Upper lobe of right lung (tissue), 1 donor: ENCODE results near the gene MIA2. TPM values are rescaled to one million over a fixed set of nuclear protein-coding genes. Genes with fewer than 3 reads are reported as not detected.
A peak's percentile ranks its signal among the peaks of the same experiment; 100 is the strongest.
"Not testable (repeated sequence)": the region's sequence is repeated elsewhere in the genome, so short reads cannot be mapped to it uniquely, and the experiment has no call there.

Experiments
- ATAC-seq: fragments of 200-7000 bp; cut with Tn5 transposase; one replicate; pipeline ENCODE4 v1.9.1; 2020; ENCODE audit warnings: mild to moderate bottlenecking, moderate library complexity
- DNase-seq: peaks from one replicate; pipeline ENCODE4 v3.0.0-alpha.2; 2020
- H3K27ac ChIP-seq: fragments of 200-600 bp; one replicate; pipeline ENCODE4 v1.8.0; 2022
- H3K27me3 ChIP-seq: fragments of 200-600 bp; one replicate; pipeline ENCODE4 v1.8.0; 2022; ENCODE audit warnings: mild to moderate bottlenecking
- H3K36me3 ChIP-seq: fragments of 200-600 bp; one replicate; pipeline ENCODE4 v1.8.0; 2022
- H3K4me1 ChIP-seq: fragments of 200-600 bp; one replicate; pipeline ENCODE4 v1.8.0; 2022
- H3K4me3 ChIP-seq: fragments of 200-600 bp; one replicate; pipeline ENCODE4 v1.8.0; 2022; ENCODE audit warnings: mild to moderate bottlenecking
- H3K9me3 ChIP-seq: fragments of 200-600 bp; one replicate; pipeline ENCODE4 v1.8.0; 2022
- CTCF ChIP-seq: fragments of 200-600 bp; IDR thresholded peaks from one replicate; pipeline ENCODE4 v1.8.0; 2022; ENCODE audit warnings: antibody characterized with exemption
- intact Hi-C: fragments of 100-400 bp; cut with DNase I; formaldehyde crosslinking; loops from one replicate; pipeline ENCODE4 v1.11.0; 2022
- long read RNA-seq: library from polyadenylated mRNA; unstranded; transcript quantifications from one replicate; pipeline ENCODE4 v2.0.0, GENCODE V29; 2021
- total RNA-seq: library from RNA; stranded (reverse); fragmentation: NEBNext Ultra II Directional; extraction: Animal tissue kit (Norgen Biotek cat#: 25700); gene quantifications from one replicate; pipeline ENCODE4 v1.2.1, GENCODE V29; 2021
- donor health status: DM: no; HTN: yes; CAD: no; lungs with severe emphysema.

The MIA2 gene
- total RNA-seq, result 33.8 TPM
- long read RNA-seq, partial matches to known transcripts, result 3 of 63 reads
- long read RNA-seq, other reads (novel, unspliced or antisense), result 60 of 63 reads

GRCh38 chr14:39233680-39234326, at the start of gene MIA2:
MIA2 (plus strand) TSS chr14:39233915; CDS start chr14:39234115, 200 bp downstream.
- Histone ChIP-seq H3K27ac (peak within 1 kb of the TSS; percentile 21), H3K4me3 (peak within 1 kb of the TSS; percentile 28), H3K4me1 (no peaks in the 10 kb centered on the region), H3K27me3 (no peaks in the 10 kb centered on the region), H3K9me3 (no peaks in the 10 kb centered on the region), H3K36me3 (no peaks in the 10 kb centered on the region)
- ATAC-seq, result peak; percentile 12
- intact Hi-C loops, result no loop called here
- TF ChIP-seq CTCF, result no peak
- DNase-seq, result no peak

DNA sequence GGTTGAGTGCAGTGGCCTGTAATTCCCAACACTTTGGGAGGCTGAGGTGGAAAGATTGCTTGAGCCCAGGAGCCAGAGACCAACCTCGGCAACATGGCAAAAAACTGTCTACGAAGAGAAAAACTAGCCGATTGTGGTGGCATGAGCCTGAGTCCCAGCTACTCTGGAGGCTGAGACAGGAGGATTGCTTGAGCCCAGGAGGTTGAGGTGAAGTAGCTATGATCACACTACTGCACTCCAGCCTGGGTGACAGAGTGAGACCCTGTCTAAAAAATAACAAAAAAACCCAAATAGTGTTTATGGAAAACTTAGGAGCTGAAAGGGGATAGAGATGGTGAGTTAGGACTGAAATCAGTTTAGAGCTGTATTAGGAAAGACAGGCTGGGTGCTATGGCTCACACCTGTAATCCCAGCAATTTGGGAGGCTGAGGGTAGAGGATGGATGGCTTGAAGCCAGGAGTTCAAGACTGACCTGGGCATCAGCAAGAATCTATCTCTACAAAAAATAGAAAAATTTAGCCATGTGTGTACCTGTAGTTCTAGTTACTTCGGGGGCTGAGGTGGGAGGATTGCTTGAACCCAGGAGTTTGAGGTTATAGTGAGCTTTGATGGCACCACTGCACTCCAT, 49.0 kb upstream of the MIA2 start:
- Histone ChIP-seq H3K36me3 (peaks cover 57% of the 10 kb centered on the region), H3K9me3 (no peaks in the 10 kb centered on the region), H3K4me3 (no peak overlapping the region), H3K4me1 (no peaks in the 10 kb centered on the region), H3K27ac (no peak overlapping the region), H3K27me3 (no peaks in the 10 kb centered on the region)
- ATAC-seq (no peak), DNase-seq (no peak)
- TF ChIP-seq CTCF, result no peak
- intact Hi-C loops, result no loop called here

- intact Hi-C loops, result no loop called here
- Histone ChIP-seq H3K4me3 (no peak overlapping the region), H3K27ac (no peak overlapping the region), H3K9me3 (no peaks in the 10 kb centered on the region), H3K36me3 (peaks cover 50% of the 10 kb centered on the region), H3K4me1 (no peaks in the 10 kb centered on the region), H3K27me3 (no peaks in the 10 kb centered on the region)
- ATAC-seq (no peak), DNase-seq (no peak)
- TF ChIP-seq CTCF, result no peak
These were observed 48.3 kb upstream of the MIA2 start for GRCh38 chr14:39185256-39186049.

DNA sequence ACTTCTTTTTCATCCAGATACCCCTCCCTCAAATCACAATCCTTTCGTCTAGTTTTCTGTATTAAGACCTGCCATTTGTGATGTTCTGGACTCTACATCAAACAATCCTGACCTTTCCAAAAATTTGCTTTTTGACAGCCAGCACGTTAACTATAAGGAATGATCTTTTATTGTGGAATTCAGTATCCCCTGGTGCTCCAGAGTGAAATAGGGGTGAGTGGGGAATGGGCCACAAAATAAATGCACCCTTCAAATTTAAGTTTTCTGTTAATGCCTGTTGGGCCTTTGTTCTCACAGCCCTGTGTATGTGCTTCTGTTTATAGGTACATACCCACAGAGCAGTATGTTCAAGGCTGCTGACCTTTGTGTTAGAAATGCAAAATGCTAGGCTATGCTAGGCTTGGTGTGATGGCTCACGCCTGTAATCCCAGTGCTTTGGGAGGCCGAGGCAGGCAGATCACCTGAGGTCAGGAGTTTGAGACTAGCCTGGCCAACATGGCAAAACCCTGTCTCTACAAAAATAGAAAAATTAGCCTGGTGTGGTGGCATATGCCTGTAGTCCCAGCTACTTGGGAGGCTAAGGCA, 46.7 kb upstream of the MIA2 start:
- intact Hi-C loops, result no loop called here
- Histone ChIP-seq H3K27me3 (no peaks in the 10 kb centered on the region), H3K4me1 (no peaks in the 10 kb centered on the region), H3K27ac (no peak overlapping the region), H3K36me3 (peaks cover 34% of the 10 kb centered on the region), H3K4me3 (no peak overlapping the region), H3K9me3 (no peaks in the 10 kb centered on the region)
- DNase-seq (no peak), ATAC-seq (no peak)
- TF ChIP-seq CTCF, result no peak

DNA sequence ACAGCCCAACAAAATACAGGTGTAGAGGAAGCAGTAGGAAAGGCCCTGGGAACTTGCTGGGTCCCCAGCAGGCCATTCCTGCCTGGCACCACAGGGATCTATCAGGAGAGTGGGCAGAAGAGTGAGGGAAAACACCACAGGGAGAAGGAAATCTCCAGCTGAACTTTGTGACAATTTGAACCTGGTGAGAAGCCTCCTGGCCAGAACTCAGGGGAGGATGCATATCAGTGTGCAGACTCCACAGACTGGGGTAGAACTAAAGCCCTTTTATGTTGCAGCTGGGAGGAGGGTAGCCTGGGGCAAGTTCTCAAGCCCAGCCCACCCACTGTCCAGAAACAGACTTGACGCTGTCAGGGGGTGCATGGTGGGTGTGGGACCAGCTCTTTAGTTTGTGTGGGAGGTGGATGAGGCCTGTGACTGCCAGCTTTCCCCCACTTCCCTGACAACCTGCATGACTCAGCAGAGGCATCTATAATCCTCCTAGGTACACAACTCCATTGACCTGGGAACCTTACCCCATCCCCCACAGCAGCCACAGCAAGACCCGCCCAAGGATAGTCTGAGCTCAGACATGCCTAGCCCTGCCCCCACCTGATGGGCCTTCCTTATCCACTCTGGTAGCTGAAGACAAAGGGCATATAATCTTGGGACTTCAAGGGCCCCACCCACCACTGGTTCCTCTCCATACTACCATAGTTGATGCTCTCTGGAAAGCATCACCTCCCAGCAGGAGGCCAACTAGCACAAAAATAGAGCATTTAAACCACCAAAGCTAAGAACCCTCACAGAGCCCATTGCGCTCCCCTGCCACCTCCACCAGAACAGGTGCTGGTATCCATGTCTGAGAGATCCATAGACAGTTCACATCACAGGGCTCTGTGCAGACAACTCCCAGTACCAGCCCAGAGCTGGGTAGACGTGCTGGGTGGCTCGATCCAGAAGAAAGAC, 29.8 kb upstream of the MIA2 start:
- no peaks in the 10 kb centered on the region for H3K9me3 ChIP-seq
- no peak for TF ChIP-seq CTCF
- H3K4me1 ChIP-seq, result no peaks in the 10 kb centered on the region
- intact Hi-C loops, result no loop called here
- H3K27me3 ChIP-seq, result no peaks in the 10 kb centered on the region
- DNase-seq, result no peak
- H3K4me3 ChIP-seq, result no peak overlapping the region
- no peaks in the 10 kb centered on the region for H3K36me3 ChIP-seq
- H3K27ac ChIP-seq, result no peak overlapping the region
- no peak for ATAC-seq

DNA sequence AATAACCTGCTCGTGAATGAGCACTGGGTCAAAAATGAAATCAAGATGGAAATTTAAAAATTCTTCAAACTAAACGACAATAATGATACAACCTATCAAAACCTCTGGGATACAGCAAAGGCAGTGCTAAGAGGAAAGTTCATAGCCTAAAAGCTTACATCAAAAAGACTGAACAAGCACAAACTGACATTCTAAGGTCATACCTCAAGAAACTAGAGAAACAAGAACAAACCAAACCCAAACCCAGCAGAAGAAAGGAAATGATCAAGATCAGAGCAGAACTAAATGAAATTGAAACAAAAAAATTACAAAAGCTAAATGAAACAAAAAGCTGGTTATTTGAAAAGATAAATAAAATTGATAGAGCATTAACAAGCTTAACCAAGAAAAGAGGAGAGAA, 26.3 kb upstream of the MIA2 start:
- H3K27me3 ChIP-seq, H3K4me1 ChIP-seq, H3K4me3 ChIP-seq, ATAC-seq, H3K27ac ChIP-seq, H3K9me3 ChIP-seq, DNase-seq, H3K36me3 ChIP-seq, intact Hi-C loops: not testable (repeated sequence)
